GM19372 (cell line): Measurements from ENCODE around the gene HM13.
"Not testable (repeated sequence)": the region's sequence is repeated elsewhere in the genome, so short reads cannot be mapped to it uniquely, and the experiment has no call there.

Experiments
- ATAC-seq: cut with Tn5 transposase; IDR thresholded peaks from one replicate; pipeline ENCODE4 v1.9.1; 2021; ENCODE audit warnings: mild to moderate bottlenecking, low read depth, moderate library complexity; ENCODE audit not compliant: unreplicated experiment

HM13 gene

GRCh38 chr20:31542201-31542842 is 28.1 kb downstream of the HM13 start:
- no peak for ATAC-seq

DNA sequence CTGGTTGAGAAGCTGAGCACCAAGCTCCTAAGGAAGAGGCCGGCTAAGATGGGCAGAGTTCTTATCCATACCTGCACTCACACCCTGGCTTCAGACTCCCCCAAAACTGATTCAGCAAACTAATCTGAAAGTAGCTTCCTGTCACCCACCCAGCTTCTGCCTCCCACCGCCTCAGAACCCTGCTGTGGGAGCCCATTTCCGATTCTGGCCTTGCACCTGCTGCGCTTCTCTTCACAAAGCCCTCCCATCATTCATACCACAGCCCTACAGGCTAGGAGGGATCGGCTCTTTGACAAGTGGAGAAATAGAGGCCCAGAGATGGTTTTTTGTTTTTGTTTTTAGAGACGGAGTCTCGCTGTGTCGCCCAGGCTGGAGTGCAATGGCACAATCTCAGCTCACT is 28.7 kb downstream of the HM13 start:
- no peak for ATAC-seq

DNA sequence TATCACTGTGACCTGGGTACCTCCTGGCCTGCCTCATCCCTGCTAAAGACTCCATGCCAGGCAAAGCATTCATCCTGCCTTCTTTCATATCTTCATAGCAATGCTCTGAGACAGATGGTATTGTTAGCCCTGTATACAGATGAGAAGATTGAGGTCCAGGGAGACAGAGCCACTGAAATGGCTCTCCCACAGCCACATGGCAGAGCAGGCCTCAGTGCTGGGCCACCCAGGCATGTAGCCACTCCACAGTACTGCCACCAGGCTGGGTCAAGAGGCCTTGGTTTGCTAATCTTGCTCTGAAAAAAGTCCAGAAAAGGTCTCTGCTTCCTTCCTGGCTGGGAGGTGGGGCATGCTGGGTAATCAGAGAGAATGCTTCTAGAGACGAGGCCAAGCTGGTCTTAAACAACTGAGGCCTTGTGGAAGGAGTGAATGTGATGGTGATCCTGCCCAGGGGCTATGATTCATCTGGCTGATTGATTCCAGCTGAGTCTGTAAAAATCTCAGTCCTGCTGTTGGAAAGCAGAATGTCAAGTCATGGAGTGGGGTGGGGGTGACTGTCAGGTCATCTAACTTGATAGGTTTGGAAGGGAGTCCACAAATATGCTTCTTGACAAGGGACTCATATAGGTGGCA is 29.8 kb downstream of the HM13 start:
- ATAC-seq: no peak

DNA sequence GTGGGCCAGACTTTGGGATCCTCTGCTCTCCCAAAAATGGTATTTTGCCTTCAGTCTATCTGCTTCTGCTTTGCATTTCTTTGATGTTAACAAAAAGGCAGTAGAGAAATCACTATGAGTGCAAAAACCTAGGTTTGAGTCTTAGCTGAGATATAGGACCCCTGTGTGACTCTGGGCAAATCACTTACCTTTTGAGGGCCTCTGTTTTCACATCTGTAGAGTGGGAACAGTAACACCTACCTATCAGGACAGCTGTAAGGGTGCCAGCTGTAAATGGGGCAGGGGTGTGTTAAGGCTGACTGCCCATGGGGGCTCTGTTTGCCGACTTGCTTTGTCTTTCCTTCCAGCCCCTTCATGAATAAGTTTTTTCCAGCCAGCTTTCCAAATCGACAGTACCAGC is 30.4 kb downstream of the HM13 start:
- ATAC-seq: no peak

- not testable (repeated sequence) for ATAC-seq
These were observed 31.4 kb downstream of the HM13 start for GRCh38 chr20:31545621-31546040.

GRCh38 chr20:31547017-31547675 is 32.9 kb downstream of the HM13 start:
- ATAC-seq: peak; percentile 77

- ATAC-seq: no peak
These were observed 33.6 kb downstream of the HM13 start for GRCh38 chr20:31547720-31548298.

GRCh38 chr20:31548820-31549512 is 34.7 kb downstream of the HM13 start:
- ATAC-seq: no peak

DNA sequence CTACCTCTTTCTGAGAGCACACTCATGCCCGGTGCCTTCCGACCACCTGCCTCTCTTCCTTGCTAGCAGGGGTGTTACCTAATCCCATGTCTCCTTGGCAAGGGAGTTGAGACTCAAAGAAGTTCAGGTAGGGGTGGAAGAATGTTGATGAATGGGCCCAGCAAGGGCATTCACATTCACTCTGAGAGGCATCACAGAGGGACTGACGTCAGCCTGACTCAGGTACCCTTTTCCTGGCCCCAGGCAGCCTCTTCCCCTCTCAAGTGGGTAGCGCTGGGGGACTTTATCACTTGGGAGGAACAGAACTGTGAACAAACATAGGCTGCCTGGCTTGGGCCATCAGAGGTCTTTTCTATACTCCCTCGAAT is 35.3 kb downstream of the HM13 start:
- no peak for ATAC-seq

DNA sequence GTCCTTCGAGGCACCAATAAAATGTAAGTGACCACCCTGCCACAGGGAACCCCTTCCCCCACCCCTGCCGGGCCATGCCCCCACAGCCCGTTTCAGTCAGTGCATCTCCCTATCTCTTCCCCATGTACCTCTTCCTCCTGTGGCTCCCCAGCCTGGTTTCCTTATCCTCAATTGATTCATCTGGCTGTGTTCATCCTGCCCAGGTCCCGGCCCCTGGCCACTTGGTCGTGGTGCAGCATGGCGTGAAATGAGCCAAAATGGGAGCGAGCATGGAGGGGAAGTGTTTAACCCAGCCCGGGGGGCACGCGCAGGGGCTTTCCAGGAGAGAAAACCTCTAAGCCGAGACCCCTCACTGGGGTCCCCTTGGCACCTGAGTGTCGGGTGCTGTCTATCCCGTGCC is 35.9 kb downstream of the HM13 start:
- no peak for ATAC-seq

GRCh38 chr20:31551163-31552081 is 37.2 kb downstream of the HM13 start:
- ATAC-seq: no peak

DNA sequence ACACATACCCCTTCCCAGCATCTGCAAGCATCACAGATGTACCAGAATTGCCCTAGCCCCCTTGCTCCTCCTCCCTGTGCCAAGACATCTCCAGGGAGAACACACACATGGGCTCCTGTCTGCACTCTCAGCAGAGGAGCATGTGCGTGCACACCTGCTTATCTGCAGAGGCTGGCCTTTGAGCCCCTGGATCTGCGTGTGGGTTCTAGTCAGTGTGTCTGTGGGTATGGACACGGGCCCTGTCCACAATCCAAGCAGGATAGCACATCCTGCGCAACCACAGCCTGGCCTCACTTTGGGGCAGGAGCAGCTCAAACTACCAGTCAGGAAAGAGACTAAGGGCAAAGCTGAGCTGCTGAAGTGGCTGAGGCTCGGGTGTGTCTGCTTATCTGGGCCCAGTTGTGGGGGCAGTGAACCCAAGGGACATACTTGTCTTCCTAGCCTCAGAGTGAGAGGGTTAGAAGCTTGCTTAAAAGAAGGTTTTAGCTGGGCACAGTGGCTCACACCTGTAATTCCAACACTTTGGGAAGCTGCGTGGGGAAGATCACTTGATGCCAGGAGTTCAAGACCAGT is 41.0 kb downstream of the HM13 start:
- ATAC-seq: no peak

- no peak for ATAC-seq
These were observed 45.5 kb downstream of the HM13 start for GRCh38 chr20:31559704-31560093.

GRCh38 chr20:31560094-31560745 is 46.0 kb downstream of the HM13 start:
- ATAC-seq: no peak

DNA sequence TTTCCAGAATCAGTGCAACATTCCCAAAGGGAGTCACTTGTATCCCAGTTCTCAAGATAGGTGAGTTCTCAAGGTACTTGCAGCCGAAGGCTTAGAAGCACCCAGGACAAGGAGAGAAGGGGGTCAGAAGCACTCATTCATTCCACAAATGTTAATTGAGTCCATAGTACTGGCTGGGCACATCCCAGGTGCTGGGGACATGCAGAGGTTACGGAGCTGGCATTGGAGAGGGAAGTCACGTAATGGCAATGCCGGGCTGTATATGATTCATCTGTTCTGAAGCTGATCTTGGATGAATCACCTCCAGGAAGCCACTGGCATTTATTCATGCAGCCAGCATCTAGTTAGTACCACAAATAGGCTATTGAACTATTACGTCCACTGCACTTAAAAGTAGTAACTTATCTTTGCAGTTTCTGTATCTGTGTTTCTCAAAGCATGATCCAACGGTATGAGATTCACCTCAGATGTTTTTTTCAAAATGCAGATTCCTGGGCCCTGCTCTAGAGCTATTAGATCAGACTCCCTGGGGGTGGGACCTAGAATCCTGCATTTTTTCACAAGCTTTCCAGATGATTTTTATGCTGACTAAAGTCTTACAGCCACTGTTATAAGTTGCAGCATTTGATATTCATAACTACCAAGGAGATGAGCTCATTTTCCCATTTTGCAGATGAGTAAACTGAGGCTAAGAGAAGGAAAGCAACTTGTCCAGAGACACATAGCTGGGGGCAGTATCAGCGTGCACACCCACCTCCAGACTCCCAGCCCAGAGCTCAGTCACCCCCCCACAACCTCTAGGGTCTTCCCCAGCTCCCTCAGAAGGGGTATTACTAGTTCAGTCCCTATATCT is 46.7 kb downstream of the HM13 start:
- ATAC-seq: no peak

DNA sequence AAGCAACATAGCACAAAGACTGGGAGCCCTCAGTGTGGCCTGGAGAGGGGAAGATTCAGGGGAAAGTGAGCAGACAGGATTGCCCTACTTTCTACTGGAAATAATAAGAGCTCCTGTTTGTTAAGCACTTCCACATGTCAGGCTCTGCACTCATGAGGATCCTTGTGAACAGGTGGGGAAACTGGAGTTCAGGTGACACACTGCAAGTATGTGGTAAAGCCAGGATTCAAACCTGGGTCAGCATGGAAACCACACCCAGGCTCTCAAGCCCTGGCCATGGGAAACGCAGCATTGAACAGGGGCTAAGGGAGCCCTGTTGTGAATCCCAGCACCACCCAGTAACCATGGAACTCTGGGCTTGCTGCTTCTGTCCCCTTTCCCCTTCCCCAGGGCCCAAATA is 48.0 kb downstream of the HM13 start:
- ATAC-seq: no peak

DNA sequence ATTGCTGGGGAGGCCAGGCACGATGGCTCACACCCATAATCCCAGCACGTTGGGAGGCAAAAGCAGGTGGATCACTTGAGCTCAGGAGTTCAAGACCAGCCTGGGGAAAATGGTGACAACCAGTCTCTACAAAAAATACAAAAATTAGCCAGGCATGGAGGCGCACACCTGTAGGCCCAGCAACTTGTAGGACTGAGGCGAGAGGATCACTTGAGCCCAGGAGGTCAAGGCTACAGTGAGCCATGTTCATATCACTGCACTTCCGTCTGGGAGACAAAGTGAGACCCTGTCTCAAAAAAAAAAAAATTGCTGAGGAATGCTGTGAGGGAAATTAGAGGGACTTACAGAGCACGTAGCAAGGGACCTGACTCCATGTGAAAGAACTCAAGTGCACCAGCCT is 50.0 kb downstream of the HM13 start:
- no peak for ATAC-seq

- ATAC-seq: no peak
These were observed 51.6 kb downstream of the HM13 start for GRCh38 chr20:31565699-31566318.
